ENCODE results near the gene NOL6.

NOL6 gene

DNA sequence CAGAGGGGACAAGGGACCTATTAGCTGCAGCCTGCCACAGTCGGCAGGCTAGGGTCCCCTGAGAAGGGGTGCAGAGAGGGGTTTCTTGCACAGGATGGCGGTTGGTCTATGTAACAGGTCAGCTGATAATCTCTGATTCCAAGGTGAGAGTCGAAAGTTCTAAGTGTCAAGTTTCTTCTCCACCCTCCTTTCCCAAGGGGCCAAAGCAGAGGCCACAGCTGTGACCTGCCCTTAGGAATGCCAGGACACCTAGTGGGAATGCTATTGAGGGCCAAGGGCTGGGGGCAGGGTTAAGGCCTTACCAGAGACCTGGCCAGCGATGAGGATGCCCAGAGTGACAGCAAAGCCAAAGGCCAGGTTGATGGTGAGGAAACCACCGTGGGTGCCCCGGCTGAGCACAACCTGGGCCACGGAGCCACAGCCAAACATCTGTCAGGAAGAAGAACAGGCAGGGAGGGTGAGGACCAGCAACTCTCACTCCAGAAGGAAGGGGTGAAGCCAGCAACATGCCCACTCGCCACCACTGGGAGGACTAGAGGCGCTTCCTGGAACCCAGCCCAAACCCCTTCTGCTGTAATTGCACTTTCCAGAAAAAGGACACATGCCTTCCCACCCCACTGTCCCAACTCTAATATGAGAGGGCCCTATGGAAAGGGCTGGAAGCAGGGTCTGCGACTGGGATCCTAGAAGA, 30.1 kb downstream of the NOL6 start:
- no peak overlapping the region for H3K27ac ChIP-seq
- no peak overlapping the region for H3K4me3 ChIP-seq (ENCODE audit: low read depth, low read length)
- peaks cover 6% of the 10 kb centered on the region; the same call in 1 of the 2 replicates for H3K36me3 ChIP-seq
- H3K9me3 ChIP-seq (ENCODE audit: severe bottlenecking): no peaks in the 10 kb centered on the region
- H3K27me3 ChIP-seq (ENCODE audit: insufficient read depth, low read depth, severe bottlenecking): no peaks in the 10 kb centered on the region
- TF ChIP-seq, protein P1, sequence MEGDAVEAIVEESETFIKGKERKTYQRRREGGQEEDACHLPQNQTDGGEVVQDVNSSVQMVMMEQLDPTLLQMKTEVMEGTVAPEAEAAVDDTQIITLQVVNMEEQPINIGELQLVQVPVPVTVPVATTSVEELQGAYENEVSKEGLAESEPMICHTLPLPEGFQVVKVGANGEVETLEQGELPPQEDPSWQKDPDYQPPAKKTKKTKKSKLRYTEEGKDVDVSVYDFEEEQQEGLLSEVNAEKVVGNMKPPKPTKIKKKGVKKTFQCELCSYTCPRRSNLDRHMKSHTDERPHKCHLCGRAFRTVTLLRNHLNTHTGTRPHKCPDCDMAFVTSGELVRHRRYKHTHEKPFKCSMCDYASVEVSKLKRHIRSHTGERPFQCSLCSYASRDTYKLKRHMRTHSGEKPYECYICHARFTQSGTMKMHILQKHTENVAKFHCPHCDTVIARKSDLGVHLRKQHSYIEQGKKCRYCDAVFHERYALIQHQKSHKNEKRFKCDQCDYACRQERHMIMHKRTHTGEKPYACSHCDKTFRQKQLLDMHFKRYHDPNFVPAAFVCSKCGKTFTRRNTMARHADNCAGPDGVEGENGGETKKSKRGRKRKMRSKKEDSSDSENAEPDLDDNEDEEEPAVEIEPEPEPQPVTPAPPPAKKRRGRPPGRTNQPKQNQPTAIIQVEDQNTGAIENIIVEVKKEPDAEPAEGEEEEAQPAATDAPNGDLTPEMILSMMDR (IDR thresholded peaks at IDR 0.05; ENCODE audit: low read depth, low read length): no peak
- DNase-seq: no peak

- H3K27me3 ChIP-seq (ENCODE audit: insufficient read depth, low read depth, severe bottlenecking): no peaks in the 10 kb centered on the region
- H3K27ac ChIP-seq: no peak overlapping the region
- no peak for DNase-seq
- H3K4me3 ChIP-seq (ENCODE audit: low read depth, low read length): no peak overlapping the region
- TF ChIP-seq, protein P1 (IDR thresholded peaks at IDR 0.05; ENCODE audit: low read depth, low read length): no peak
- H3K9me3 ChIP-seq (ENCODE audit: severe bottlenecking): no peaks in the 10 kb centered on the region
- H3K36me3 ChIP-seq: peaks cover 6% of the 10 kb centered on the region; the same call in 1 of the 2 replicates
Measured at GRCh38 chr9:33443047-33443446, 30.7 kb downstream of the NOL6 start.

GRCh38 chr9:33442125-33442524, 31.6 kb downstream of the NOL6 start:
- Histone ChIP-seq H3K4me3 (ENCODE audit: low read depth, low read length) (no peak overlapping the region), H3K27me3 (ENCODE audit: insufficient read depth, low read depth, severe bottlenecking) (no peaks in the 10 kb centered on the region), H3K9me3 (ENCODE audit: severe bottlenecking) (no peaks in the 10 kb centered on the region), H3K27ac (no peak overlapping the region), H3K36me3 (peaks cover 6% of the 10 kb centered on the region; the same call in 1 of the 2 replicates)
- no peak for DNase-seq
- TF ChIP-seq, protein P1 (IDR thresholded peaks at IDR 0.05; ENCODE audit: low read depth, low read length): no peak

GRCh38 chr9:33440609-33441008, 33.1 kb downstream of the NOL6 start:
- no peak for DNase-seq
- Histone ChIP-seq H3K27ac (no peak overlapping the region), H3K27me3 (ENCODE audit: insufficient read depth, low read depth, severe bottlenecking) (no peaks in the 10 kb centered on the region), H3K9me3 (ENCODE audit: severe bottlenecking) (no peaks in the 10 kb centered on the region), H3K36me3 (peaks cover 6% of the 10 kb centered on the region; the same call in 1 of the 2 replicates), H3K4me3 (ENCODE audit: low read depth, low read length) (no peak overlapping the region)
- TF ChIP-seq, protein P1 (IDR thresholded peaks at IDR 0.05; ENCODE audit: low read depth, low read length): no peak

DNA sequence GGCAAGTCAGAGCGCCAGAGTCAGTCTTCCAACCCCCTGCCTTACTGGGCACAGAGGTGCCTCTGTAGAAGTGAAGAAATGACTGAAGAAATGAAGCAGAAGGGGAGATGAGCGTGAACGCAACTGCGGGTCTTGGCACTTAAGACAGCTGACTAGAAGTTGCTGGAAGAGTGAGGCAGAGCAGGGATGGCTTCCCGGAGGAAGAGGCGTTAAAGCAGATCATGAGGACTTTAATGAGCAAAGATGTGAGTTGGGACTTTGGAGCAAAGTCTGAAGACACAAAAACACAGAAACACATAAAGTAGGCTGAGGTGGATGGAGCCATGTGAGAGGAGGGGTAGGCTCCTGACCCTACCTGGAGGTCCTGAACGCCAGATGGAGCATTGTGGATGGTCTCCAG, 33.5 kb downstream of the NOL6 start:
- Histone ChIP-seq H3K27me3 (ENCODE audit: insufficient read depth, low read depth, severe bottlenecking) (no peaks in the 10 kb centered on the region), H3K9me3 (ENCODE audit: severe bottlenecking) (no peaks in the 10 kb centered on the region), H3K36me3 (peaks cover 6% of the 10 kb centered on the region; the same call in 1 of the 2 replicates), H3K4me3 (ENCODE audit: low read depth, low read length) (no peak overlapping the region), H3K27ac (no peak overlapping the region)
- no peak for DNase-seq
- TF ChIP-seq, protein P1 (IDR thresholded peaks at IDR 0.05; ENCODE audit: low read depth, low read length): no peak

DNA sequence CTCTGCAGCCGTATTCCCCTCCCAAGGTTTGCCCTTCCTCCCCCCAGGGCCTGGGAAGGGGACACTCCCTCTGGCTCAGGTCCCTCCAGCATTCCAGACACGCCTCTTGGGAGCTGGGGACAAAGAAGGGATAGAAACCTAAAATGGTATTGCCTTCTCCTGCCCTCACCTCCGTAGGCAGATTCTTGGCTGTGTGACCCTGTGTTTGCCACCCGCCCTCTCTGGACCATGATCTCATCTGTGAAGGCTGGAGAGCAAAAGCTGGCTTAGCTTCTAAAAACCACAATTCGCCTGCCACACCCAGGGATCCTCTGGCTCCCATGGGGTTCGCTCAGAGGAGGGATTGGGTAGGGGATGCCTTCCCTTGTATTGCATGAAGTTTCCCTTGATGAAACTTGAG, 34.0 kb downstream of the NOL6 start:
- DNase-seq: no peak
- TF ChIP-seq, protein P1 (IDR thresholded peaks at IDR 0.05; ENCODE audit: low read depth, low read length): no peak
- no peaks in the 10 kb centered on the region for H3K9me3 ChIP-seq (ENCODE audit: severe bottlenecking)
- no peaks in the 10 kb centered on the region for H3K27me3 ChIP-seq (ENCODE audit: insufficient read depth, low read depth, severe bottlenecking)
- H3K27ac ChIP-seq: peak overlapping the region; percentile 17; the same call in 1 of the 2 replicates
- no peak overlapping the region for H3K4me3 ChIP-seq (ENCODE audit: low read depth, low read length)
- H3K36me3 ChIP-seq: peaks cover 6% of the 10 kb centered on the region; the same call in 1 of the 2 replicates
